Measurements from ENCODE around the gene TMEM69. TPM values are rescaled to one million over a fixed set of nuclear protein-coding genes. Genes with fewer than 3 reads are reported as not detected.
A peak's percentile ranks its signal among the peaks of the same experiment; 100 is the strongest.

The TMEM69 gene
- total and polyA plus RNA-seq, 2 of the 13 experiments (the other 11 are each of a cell fraction or from before 2014, with no cell fraction given): 25.4 to 135 TPM

GRCh38 chr1:45687014-45687753 lies 797 bp upstream of the TMEM69 start (continued):
- peak; percentile 25; the same call in 1 of the 2 replicates for TF ChIP-seq NRL (CRISPR knock-in tag; IDR thresholded peaks at IDR 0.05; ENCODE audit: borderline replicate concordance)
- no peak for TF ChIP-seq CREBL2 (CRISPR knock-in tag; IDR thresholded peaks at IDR 0.05; ENCODE audit: borderline replicate concordance)
- TF ChIP-seq ZNF333 (CRISPR knock-in tag; IDR thresholded peaks at IDR 0.05; ENCODE audit: borderline replicate concordance): no peak
- TF ChIP-seq, protein P1, sequence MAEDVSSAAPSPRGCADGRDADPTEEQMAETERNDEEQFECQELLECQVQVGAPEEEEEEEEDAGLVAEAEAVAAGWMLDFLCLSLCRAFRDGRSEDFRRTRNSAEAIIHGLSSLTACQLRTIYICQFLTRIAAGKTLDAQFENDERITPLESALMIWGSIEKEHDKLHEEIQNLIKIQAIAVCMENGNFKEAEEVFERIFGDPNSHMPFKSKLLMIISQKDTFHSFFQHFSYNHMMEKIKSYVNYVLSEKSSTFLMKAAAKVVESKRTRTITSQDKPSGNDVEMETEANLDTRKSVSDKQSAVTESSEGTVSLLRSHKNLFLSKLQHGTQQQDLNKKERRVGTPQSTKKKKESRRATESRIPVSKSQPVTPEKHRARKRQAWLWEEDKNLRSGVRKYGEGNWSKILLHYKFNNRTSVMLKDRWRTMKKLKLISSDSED (CRISPR knock-in tag; IDR thresholded peaks at IDR 0.05): no peak
- TF ChIP-seq THRA (CRISPR knock-in tag; IDR thresholded peaks at IDR 0.05; ENCODE audit: borderline replicate concordance): no peak
- TF ChIP-seq ZNF414 (CRISPR knock-in tag; IDR thresholded peaks at IDR 0.05): no peak
- 0 out of 2 replicates have a peak, but pooled peaks have one; percentile 23 for TF ChIP-seq E2F2 (CRISPR knock-in tag; IDR thresholded peaks at IDR 0.05; ENCODE audit: borderline replicate concordance)
- no peak for TF ChIP-seq SNRNP70 (IDR thresholded peaks at IDR 0.05; ENCODE audit: low read depth, low read length)
- TF ChIP-seq PHB2 (IDR thresholded peaks at IDR 0.05; ENCODE audit: partially characterized antibody): no peak
- no peak; the same call in 1 of the 2 replicates for TF ChIP-seq MED13 (CRISPR knock-in tag; IDR thresholded peaks at IDR 0.05)
- no peak for TF ChIP-seq POLR2AphosphoS2 (IDR thresholded peaks at IDR 0.05; ENCODE audit: low read depth, low read length)
- no peak for TF ChIP-seq NONO (IDR thresholded peaks at IDR 0.05)
- peak; percentile 86 for TF ChIP-seq NONO (CRISPR knock-in tag; conservative IDR thresholded peaks at IDR 0.05)
- TF ChIP-seq ZNF788 (CRISPR knock-in tag; IDR thresholded peaks at IDR 0.05; ENCODE audit: borderline replicate concordance): no peak
- no peak for TF ChIP-seq BRCA1 (CRISPR knock-in tag; IDR thresholded peaks at IDR 0.05)
- no peak for TF ChIP-seq ZNF136 (CRISPR knock-in tag; IDR thresholded peaks at IDR 0.05; ENCODE audit: low read depth)
- no peak for TF ChIP-seq HINFP (CRISPR knock-in tag; IDR thresholded peaks at IDR 0.05; ENCODE audit: low read depth)
- no peak for TF ChIP-seq NFE2L1 (CRISPR knock-in tag; IDR thresholded peaks at IDR 0.05; ENCODE audit: borderline replicate concordance)
- TF ChIP-seq ELK4 (CRISPR knock-in tag; IDR thresholded peaks at IDR 0.05; ENCODE audit: borderline replicate concordance): peak; percentile 41; the same call in 1 of the 2 replicates
- TF ChIP-seq NKX3-1 (CRISPR knock-in tag; IDR thresholded peaks at IDR 0.05): peak; percentile 10; the same call in 1 of the 2 replicates
- TF ChIP-seq ELF1 (CRISPR knock-in tag; IDR thresholded peaks at IDR 0.05): peak; percentile 86
- no peak for TF ChIP-seq PAX8 (CRISPR knock-in tag; IDR thresholded peaks at IDR 0.05; ENCODE audit: borderline replicate concordance)

Measured in HepG2 (cell line).